NT2/D1 (cell line): ENCODE data around the gene LRP11.

Experiments
- DNase-seq: peaks from one replicate; pipeline ENCODE4 v3.0.0-alpha.2; 2011; ENCODE audit warnings: low read depth, low spot score
- H3K27me3 ChIP-seq: 2 replicates; pipeline ENCODE4 v1.6.0; 2011; ENCODE audit warnings: mild to moderate bottlenecking; ENCODE audit not compliant: insufficient read length, insufficient read depth
- H3K36me3 ChIP-seq: 2 replicates; pipeline ENCODE4 v1.6.1; 2011; ENCODE audit warnings: mild to moderate bottlenecking, low read length, mixed read lengths; ENCODE audit not compliant: insufficient read depth, insufficient read length
- H3K4me1 ChIP-seq: 2 replicates; pipeline ENCODE4 v1.5.1; 2011; ENCODE audit not compliant: insufficient read depth, insufficient read length
- H3K4me3 ChIP-seq: 2 replicates; pipeline ENCODE4 v1.5.1; 2011; ENCODE audit warnings: low read depth; ENCODE audit not compliant: insufficient read length
- H3K9ac ChIP-seq: 2 replicates; pipeline ENCODE4 v1.6.0; 2011; ENCODE audit warnings: low read depth; ENCODE audit not compliant: insufficient read length
- H3K9me3 ChIP-seq: 2 replicates; pipeline ENCODE4 v1.5.1; 2011; ENCODE audit warnings: mild to moderate bottlenecking, low read length; ENCODE audit not compliant: insufficient read depth
- SUZ12 ChIP-seq: IDR thresholded peaks from 2 replicates; pipeline ENCODE4 v1.6.1; 2011; ENCODE audit not compliant: insufficient read length, insufficient read depth; ENCODE audit errors: extremely low read depth
- YY1 ChIP-seq: IDR thresholded peaks from 2 replicates; pipeline ENCODE4 v1.6.1; 2011; ENCODE audit not compliant: insufficient read length, insufficient read depth
- ZNF274 ChIP-seq: IDR thresholded peaks from 2 replicates; pipeline ENCODE4 v1.6.1; 2011; ENCODE audit warnings: mild to moderate bottlenecking, low read depth, low read length

The LRP11 gene

DNA sequence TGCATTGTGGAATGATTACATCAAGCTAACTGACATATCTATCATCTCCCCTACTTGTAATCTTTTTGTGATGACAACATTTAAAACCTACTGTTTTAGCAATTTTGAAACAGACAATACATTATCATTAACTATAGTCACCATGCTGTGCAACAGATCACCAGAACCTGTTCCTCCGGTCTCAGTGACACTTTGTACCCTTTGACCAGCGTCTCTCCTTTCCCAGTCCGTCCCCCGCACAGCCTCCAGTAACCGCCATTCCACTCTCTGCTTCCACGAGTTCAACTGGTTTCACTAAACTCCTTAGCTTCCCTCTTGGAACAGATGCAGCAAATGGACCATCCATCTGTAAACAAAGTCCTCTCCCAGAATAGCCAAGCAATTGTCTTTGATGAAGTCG is 21.8 kb downstream of the LRP11 start:
- Histone ChIP-seq H3K4me3 (no peak overlapping the region), H3K27me3 (no peaks in the 10 kb centered on the region), H3K9ac (no peak overlapping the region), H3K4me1 (no peaks in the 10 kb centered on the region), H3K9me3 (no peaks in the 10 kb centered on the region), H3K36me3 (no peaks in the 10 kb centered on the region)
- TF ChIP-seq SUZ12 (no peak), YY1 (no peak), ZNF274 (no peak)
- no peak for DNase-seq

DNA sequence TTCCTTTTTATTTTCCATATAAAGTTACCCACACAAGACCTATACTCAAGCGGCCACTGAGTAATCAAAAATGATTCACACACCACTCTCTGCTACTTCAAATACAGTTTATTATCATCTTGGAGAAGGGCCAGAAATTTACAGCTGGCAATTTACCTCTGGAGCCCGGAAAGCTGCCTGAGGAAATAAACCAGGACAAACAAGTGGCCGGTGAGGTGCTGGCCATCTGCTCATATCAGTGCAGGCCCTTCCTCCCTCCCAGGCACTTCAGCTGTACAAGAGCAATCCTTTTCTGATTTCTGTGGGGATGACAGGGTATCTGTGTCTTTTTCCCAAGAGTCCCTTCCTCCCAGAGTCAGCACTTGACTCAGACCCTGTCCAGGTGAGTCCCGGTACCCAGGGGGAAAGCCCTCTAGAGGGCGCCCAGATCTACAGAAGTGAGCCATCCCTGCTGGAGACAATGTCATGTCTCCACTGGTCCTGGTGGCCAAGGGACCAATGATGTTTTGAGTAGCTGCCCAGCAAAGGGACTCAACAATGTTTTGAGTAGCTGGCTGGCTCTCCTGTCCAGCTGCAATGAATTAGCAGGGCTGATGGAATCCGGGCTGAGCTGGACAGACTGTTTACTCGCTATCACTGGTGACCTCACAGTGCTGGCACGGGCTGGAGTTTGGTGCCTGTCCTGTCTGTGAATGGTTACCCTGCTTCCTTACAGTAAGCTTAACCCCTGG is 23.6 kb downstream of the LRP11 start:
- H3K4me3 ChIP-seq, result no peak overlapping the region
- TF ChIP-seq YY1, result no peak
- no peak for TF ChIP-seq SUZ12
- no peak for TF ChIP-seq ZNF274
- H3K4me1 ChIP-seq, result no peaks in the 10 kb centered on the region
- H3K27me3 ChIP-seq, result no peaks in the 10 kb centered on the region
- no peak overlapping the region for H3K9ac ChIP-seq
- H3K36me3 ChIP-seq, result no peaks in the 10 kb centered on the region
- no peaks in the 10 kb centered on the region for H3K9me3 ChIP-seq
- DNase-seq, result no peak

DNA sequence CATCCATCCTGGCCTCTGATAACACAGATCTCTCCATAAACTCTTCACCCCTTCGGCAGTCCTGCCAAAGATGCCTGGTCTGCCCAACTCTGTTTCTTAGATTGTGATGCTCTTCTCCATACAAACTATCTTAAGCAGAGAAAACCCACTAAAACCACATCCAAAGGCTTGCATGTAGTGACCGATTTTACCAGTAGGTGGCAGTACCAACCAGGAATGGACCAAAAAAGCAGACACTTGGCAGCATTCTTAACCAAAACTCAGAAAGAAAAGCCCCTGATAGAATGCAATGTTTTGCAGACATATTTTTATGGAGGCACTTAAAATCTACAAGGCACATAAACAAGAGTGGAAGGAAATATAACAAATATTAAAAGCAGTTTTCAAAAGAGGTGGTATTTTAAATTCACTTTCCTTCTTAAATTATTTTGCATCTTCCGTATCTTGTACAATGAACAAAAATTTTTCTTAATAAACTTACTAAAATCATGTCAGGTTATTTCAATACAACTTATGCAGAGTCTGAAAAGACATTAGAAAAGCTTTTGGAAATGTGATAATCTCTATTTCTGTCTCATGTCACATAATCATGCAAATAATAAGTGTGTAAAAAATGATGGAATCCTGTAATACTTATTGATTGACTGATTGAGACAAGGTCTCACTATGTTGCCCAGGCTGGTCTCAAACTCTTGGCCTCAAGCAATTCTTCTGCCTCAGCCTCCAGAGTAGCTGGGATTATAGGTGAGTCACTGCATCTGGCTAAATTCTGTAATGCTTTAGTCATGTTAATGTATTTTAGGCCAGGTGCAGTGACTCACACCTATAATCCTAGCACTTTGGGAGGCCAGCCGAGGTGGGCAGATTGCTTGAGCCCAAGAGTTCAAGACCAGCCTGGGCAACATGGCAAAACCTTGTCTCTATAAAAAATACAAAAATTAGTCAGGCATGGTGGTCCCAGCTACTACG is 29.4 kb downstream of the LRP11 start:
- Histone ChIP-seq H3K9me3 (no peaks in the 10 kb centered on the region), H3K27me3 (no peaks in the 10 kb centered on the region), H3K4me1 (no peaks in the 10 kb centered on the region), H3K9ac (no peak overlapping the region), H3K4me3 (no peak overlapping the region), H3K36me3 (no peaks in the 10 kb centered on the region)
- DNase-seq, result peak; percentile 32
- TF ChIP-seq YY1 (no peak), SUZ12 (no peak), ZNF274 (no peak)

- no peak for TF ChIP-seq SUZ12
- no peak for TF ChIP-seq ZNF274
- no peak for TF ChIP-seq YY1
- no peak overlapping the region for H3K9ac ChIP-seq
- no peak overlapping the region for H3K4me3 ChIP-seq
- H3K4me1 ChIP-seq, result no peaks in the 10 kb centered on the region
- no peaks in the 10 kb centered on the region for H3K36me3 ChIP-seq
- H3K9me3 ChIP-seq, result no peaks in the 10 kb centered on the region
- no peak for DNase-seq
- H3K27me3 ChIP-seq, result no peaks in the 10 kb centered on the region
Observed at GRCh38 chr6:149833651-149834050, 30.5 kb downstream of the LRP11 start.

- no peak for TF ChIP-seq SUZ12
- TF ChIP-seq YY1, result no peak
- no peak for TF ChIP-seq ZNF274
- no peak for DNase-seq
- Histone ChIP-seq H3K27me3 (no peaks in the 10 kb centered on the region), H3K4me3 (no peak overlapping the region), H3K9ac (no peak overlapping the region), H3K9me3 (no peaks in the 10 kb centered on the region), H3K36me3 (no peaks in the 10 kb centered on the region), H3K4me1 (no peaks in the 10 kb centered on the region)
Observed at GRCh38 chr6:149831308-149831820, 32.8 kb downstream of the LRP11 start.

GRCh38 chr6:149830731-149831307 is 33.3 kb downstream of the LRP11 start:
- Histone ChIP-seq H3K9ac (no peak overlapping the region), H3K36me3 (no peaks in the 10 kb centered on the region), H3K9me3 (no peaks in the 10 kb centered on the region), H3K4me1 (no peaks in the 10 kb centered on the region), H3K27me3 (no peaks in the 10 kb centered on the region), H3K4me3 (no peak overlapping the region)
- no peak for DNase-seq
- no peak for TF ChIP-seq YY1
- no peak for TF ChIP-seq ZNF274
- TF ChIP-seq SUZ12, result no peak
